22Rv1 (cell line): ENCODE measurements around the gene CGB5.

Experiments used
- H3K27ac ChIP-seq: fragments of 450-650 bp; 2 replicates; pipeline ENCODE4 v1.5.1; 2017
- ZFX ChIP-seq: fragments of 450-650 bp; IDR thresholded peaks from 2 replicates; pipeline ENCODE4 v1.6.1; 2017; ENCODE audit warnings: antibody characterized with exemption, borderline replicate concordance
- TF ChIP-seq, protein P1 (sequence below): fragments of 450-650 bp; IDR thresholded peaks from 2 replicates; pipeline ENCODE4 v1.5.1; 2017; ENCODE audit warnings: mild to moderate bottlenecking

The CGB5 gene

GRCh38 chr19:49009828-49010227 is 33.8 kb upstream of the CGB5 start:
- H3K27ac ChIP-seq = no peak overlapping the region
- TF ChIP-seq, protein P1, sequence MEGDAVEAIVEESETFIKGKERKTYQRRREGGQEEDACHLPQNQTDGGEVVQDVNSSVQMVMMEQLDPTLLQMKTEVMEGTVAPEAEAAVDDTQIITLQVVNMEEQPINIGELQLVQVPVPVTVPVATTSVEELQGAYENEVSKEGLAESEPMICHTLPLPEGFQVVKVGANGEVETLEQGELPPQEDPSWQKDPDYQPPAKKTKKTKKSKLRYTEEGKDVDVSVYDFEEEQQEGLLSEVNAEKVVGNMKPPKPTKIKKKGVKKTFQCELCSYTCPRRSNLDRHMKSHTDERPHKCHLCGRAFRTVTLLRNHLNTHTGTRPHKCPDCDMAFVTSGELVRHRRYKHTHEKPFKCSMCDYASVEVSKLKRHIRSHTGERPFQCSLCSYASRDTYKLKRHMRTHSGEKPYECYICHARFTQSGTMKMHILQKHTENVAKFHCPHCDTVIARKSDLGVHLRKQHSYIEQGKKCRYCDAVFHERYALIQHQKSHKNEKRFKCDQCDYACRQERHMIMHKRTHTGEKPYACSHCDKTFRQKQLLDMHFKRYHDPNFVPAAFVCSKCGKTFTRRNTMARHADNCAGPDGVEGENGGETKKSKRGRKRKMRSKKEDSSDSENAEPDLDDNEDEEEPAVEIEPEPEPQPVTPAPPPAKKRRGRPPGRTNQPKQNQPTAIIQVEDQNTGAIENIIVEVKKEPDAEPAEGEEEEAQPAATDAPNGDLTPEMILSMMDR = no peak
- no peak for TF ChIP-seq ZFX

- H3K27ac ChIP-seq = no peak overlapping the region
- TF ChIP-seq ZFX = no peak
- TF ChIP-seq, protein P1 = no peak
Observed at GRCh38 chr19:49010453-49010852, 33.2 kb upstream of the CGB5 start.

- TF ChIP-seq ZFX = no peak
- TF ChIP-seq, protein P1 = no peak
- H3K27ac ChIP-seq = no peak overlapping the region
Observed at GRCh38 chr19:49011194-49011593, 32.5 kb upstream of the CGB5 start.

GRCh38 chr19:49014123-49014869 is 29.4 kb upstream of the CGB5 start:
- no peak overlapping the region for H3K27ac ChIP-seq
- TF ChIP-seq, protein P1 = no peak
- TF ChIP-seq ZFX = no peak

DNA sequence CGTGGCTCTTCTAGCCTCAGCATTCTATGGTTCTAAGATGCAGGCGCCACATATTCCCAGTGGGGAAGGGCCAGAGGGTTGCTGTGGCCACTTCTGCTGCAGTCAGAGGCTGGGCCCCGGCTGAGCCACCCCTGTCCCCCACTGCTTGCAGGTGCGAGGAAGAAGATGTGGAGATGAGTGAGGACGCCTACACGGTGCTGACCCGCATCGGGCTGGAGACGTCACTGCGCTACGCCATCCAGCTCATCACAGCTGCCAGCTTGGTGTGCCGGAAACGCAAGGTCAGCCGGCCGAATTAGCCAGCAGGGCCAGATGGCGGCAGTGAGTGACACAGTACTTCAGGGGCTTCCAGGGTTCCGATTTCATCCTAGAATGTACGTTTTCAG is 28.8 kb upstream of the CGB5 start:
- no peak overlapping the region for H3K27ac ChIP-seq
- TF ChIP-seq, protein P1 = no peak
- TF ChIP-seq ZFX = no peak

GRCh38 chr19:49016067-49016839 is 27.4 kb upstream of the CGB5 start:
- no peak for TF ChIP-seq ZFX
- TF ChIP-seq, protein P1 = no peak
- no peak overlapping the region for H3K27ac ChIP-seq

DNA sequence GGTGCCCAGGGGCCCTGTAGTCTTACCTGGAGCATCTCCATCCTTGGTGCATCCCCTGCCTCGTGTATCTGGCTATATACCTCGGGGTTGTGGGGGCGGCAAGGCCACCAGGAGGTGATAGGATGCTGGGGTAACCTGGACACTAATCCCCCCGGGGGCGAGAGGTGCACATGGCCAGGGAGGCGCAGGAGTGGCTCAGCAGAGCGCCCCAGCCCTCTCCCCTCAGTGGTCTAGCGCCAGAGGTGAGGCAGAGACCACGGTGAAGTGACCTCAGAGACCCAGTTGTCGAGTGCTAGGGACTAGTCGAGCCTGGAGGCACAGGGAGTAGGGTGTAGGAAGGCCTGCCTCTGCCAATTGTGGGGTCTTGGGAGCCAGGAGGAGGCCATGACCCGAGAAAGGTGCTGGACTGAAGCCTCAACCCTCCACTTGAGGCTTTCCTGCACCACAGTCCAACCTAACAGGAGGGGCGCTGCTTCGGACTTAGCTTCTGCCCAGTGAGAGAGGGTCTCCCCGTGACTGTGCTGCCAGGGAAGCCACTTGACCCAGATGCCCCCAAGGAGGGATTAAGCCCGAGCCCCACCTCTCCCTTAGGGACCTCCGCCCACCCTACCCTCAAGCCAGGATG is 26.5 kb upstream of the CGB5 start, which contains the start of gene LHB:
Gene LHB (minus strand): TSS at position 51 of the 625 bp plus-strand sequence. CDS start 10 bp downstream, at position 41.
- no peak for TF ChIP-seq ZFX
- TF ChIP-seq, protein P1 = no peak
- H3K27ac ChIP-seq = peak within 1 kb of the TSS; percentile 87
